HS-5 (cell line): Measurements from ENCODE around the gene CLN6.
"Not testable (repeated sequence)": the region's sequence is repeated elsewhere in the genome, so short reads cannot be mapped to it uniquely, and the experiment has no call there.

Experiments used
- DNase-seq: peaks from one replicate; pipeline ENCODE4 v3.0.0-alpha.2; 2012; ENCODE audit warnings: low read depth

Gene CLN6

GRCh38 chr15:68188647-68189046 lies 40.9 kb downstream of the CLN6 start:
- no peak for DNase-seq

GRCh38 chr15:68187559-68187958 lies 42.0 kb downstream of the CLN6 start:
- no peak for DNase-seq

DNA sequence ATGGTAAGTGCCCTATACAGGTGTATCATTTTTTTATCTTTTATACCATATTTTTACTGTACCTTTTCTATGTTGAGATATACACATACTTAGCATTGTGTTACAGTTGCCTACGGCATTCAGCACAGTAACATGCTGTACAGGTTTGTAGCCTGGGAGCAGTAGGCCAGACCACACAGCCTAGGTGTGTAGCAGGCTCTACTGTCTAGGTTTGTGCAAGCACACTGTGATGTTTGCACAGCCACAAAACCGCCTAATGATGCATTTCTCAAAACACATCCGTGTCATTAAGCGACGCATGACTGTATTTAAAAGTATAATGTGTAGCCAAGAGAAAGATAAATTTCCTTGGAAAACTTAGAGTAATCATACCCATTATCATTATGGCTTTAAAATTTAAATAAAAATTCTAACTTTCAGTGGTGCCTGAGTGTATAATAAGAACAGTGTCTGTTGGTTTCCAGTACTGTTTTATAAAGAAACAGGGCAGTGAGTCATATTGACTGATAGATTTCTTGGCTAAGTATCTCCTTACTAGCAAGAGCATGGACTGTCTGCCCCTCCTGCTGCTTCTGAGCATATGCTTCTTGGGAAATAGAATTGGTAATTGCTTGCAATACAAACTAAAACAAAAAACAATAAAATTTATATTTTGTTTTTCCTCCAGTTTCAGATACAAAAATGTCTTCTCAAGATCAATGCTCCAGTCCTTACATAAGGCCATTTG lies 42.7 kb downstream of the CLN6 start:
- DNase-seq: no peak

GRCh38 chr15:68184616-68185480 lies 44.7 kb downstream of the CLN6 start:
- DNase-seq: no peak

DNA sequence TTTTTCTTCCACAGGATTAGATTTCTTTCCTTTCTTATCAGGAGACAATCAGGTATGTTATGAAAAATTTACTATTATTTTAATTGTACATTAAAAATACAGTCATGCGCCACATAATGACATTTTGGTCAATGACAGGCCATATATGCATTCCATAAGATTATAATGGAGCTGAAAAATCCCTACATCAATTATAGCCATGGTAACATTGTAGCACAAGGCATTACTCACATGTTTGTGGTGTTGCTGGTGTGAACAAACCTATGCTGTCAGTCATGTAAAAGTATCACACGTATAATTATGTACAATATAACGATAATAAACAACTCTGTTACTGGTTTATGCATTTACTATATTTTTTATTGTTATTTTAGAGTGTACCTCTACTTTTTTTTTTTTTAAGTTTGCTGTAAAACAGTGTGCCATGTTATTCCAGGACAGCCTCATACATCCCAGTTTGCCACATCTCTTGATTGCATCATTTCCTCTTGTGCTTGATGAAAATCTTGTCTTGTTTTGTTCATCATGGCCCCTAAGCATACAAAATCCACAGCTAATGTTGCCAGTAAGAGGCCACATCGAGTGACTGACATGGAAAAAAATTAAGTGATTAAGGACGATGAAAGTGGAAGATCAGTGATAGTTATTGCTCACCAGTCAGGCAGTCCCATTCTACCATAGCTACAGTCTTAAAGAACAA lies 45.8 kb downstream of the CLN6 start:
- no peak for DNase-seq

- DNase-seq: no peak
Measured at GRCh38 chr15:68177742-68178141, 51.8 kb downstream of the CLN6 start.

GRCh38 chr15:68176601-68177000 lies 52.9 kb downstream of the CLN6 start:
- DNase-seq: no peak

GRCh38 chr15:68175526-68175925 lies 54.0 kb downstream of the CLN6 start:
- no peak for DNase-seq

- DNase-seq: no peak
Measured at GRCh38 chr15:68173119-68173518, 56.4 kb downstream of the CLN6 start.

DNA sequence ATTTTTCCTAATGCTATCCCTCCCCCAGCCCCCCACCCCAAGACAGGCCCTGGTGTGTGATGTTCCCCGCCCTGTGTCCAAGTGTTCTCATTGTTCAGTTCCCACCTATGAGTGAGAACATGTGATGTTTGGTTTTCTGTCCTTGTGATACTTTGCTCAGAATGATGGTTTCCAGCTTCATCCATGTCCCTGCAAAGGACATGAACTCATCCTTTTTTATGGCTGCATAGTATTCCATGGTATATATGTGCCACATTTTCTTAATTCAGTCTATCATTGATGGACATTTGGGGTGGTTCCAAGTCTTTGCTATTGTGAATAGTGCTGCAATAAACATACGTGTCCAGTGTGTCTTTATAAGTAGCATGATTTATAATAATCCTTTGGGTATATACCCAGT lies 57.5 kb downstream of the CLN6 start:
- not testable (repeated sequence) for DNase-seq

DNA sequence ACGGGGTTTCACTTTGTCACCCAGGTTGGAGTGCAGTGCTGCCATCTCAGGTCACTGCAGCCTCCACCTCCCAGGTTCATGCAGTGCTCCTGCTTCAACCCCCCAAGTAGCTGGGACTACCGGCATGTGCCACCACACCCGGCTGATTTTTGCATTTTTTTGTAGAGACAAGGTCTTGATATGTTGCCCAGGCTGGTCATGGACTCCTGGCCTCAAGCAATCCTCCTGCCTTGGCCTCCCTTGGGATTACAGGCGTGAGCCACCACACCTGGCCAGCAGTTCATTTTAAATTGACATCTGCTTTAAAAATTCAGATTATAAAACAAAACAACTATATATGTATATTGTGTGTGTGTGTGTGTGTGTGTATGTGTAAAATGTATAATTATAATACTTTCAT lies 62.7 kb downstream of the CLN6 start:
- DNase-seq: no peak

- DNase-seq: no peak
Measured at GRCh38 chr15:68163191-68163590, 66.3 kb downstream of the CLN6 start.

GRCh38 chr15:68158046-68158628 lies 71.4 kb downstream of the CLN6 start:
- DNase-seq: no peak

- no peak for DNase-seq
Measured at GRCh38 chr15:68157074-68157473, 72.5 kb downstream of the CLN6 start.
